Muscle of arm (tissue), 12 donors: Measurements from ENCODE around the gene PIAS4. TPM values are rescaled to one million over a fixed set of nuclear protein-coding genes. Genes with fewer than 3 reads are reported as not detected.
A peak's percentile ranks its signal among the peaks of the same experiment; 100 is the strongest.

ENCODE experiments used
- DNase-seq: peaks from one replicate; pipeline ENCODE4 v3.0.0-alpha.2; 2013
- polyA plus RNA-seq, 12 donors: library from polyadenylated mRNA; unstranded; fragments of 120-200 nt; gene quantifications; one replicate each; pipeline ENCODE4 v1.2.1, GENCODE V29; 2013; ENCODE audit not compliant: insufficient read length in 12 of 12

PIAS4 gene
- polyA plus RNA-seq, 12 donors: 15.3 to 36.1 (median 21.7) TPM; not detected in 1

- no peak for DNase-seq
Observed at GRCh38 chr19:3975637-3976087, 31.9 kb upstream of the PIAS4 start.

- DNase-seq: no peak
Observed at GRCh38 chr19:3976495-3977241, 30.9 kb upstream of the PIAS4 start.

GRCh38 chr19:3977242-3978143 lies 30.0 kb upstream of the PIAS4 start:
- DNase-seq: no peak

GRCh38 chr19:3978145-3978544 lies 29.4 kb upstream of the PIAS4 start:
- no peak for DNase-seq

- DNase-seq: no peak
Observed at GRCh38 chr19:3979289-3979673, 28.3 kb upstream of the PIAS4 start.

GRCh38 chr19:3979674-3980352 lies 27.7 kb upstream of the PIAS4 start:
- DNase-seq: no peak

GRCh38 chr19:3980353-3981251 lies 26.9 kb upstream of the PIAS4 start:
- no peak for DNase-seq

GRCh38 chr19:3981373-3981735 lies 26.2 kb upstream of the PIAS4 start:
- no peak for DNase-seq

- DNase-seq: no peak
Observed at GRCh38 chr19:3981736-3982681, 25.5 kb upstream of the PIAS4 start.

GRCh38 chr19:3982701-3983541 lies 24.6 kb upstream of the PIAS4 start:
- no peak for DNase-seq

GRCh38 chr19:3983542-3983914 lies 24.0 kb upstream of the PIAS4 start:
- DNase-seq: no peak

GRCh38 chr19:3983936-3984583 lies 23.5 kb upstream of the PIAS4 start:
- no peak for DNase-seq

GRCh38 chr19:3984584-3984907 lies 23.0 kb upstream of the PIAS4 start:
- no peak for DNase-seq

GRCh38 chr19:3984908-3985642 lies 22.5 kb upstream of the PIAS4 start, which contains the start of gene EEF2:
Gene EEF2 (minus strand): TSS chr19:3985463. CDS start chr19:3985380, 83 bp downstream.
- peak; percentile 96 for DNase-seq

- DNase-seq: no peak
Observed at GRCh38 chr19:3985643-3986259, 21.8 kb upstream of the PIAS4 start.

- DNase-seq: no peak
Observed at GRCh38 chr19:3986260-3987041, 21.1 kb upstream of the PIAS4 start.
